Vagina (tissue), 2 donors: ENCODE data around the gene GJC2.

Experiments used
- CTCF ChIP-seq, 3 experiments: fragments of 450-650 bp in 2 of 3; fragments of 200-600 bp in 1 of 3; sonication (generic) in 1 of 3; IDR thresholded peaks; one replicate each; pipeline ENCODE4 v1.5.1; 2017 to 2019; ENCODE audit warnings: antibody characterized with exemption in 3 of 3, mild to moderate bottlenecking in 2 of 3, moderate library complexity in 2 of 3
- POLR2A ChIP-seq, 2 donors: fragments of 450-650 bp; IDR thresholded peaks; one replicate each; pipeline ENCODE4 v1.6.1; 2017; ENCODE audit warnings: antibody characterized with exemption in 2 of 2, mild to moderate bottlenecking in 2 of 2, moderate library complexity in 2 of 2
- POLR2AphosphoS5 ChIP-seq, 2 donors: sonication (generic); formaldehyde crosslinking; IDR thresholded peaks; one replicate each; pipeline ENCODE4 v1.9.0; 2017; ENCODE audit warnings: antibody characterized with exemption in 2 of 2, mild to moderate bottlenecking in 2 of 2, low read depth in 1 of 2; ENCODE audit not compliant: insufficient read depth in 1 of 2

GRCh38 chr1:228101994-228102790, 47.5 kb upstream of the GJC2 start:
- TF ChIP-seq POLR2A (IDR thresholded peaks at IDR 0.05): no peak
- no peak for TF ChIP-seq CTCF (IDR thresholded peaks at IDR 0.05)
- TF ChIP-seq POLR2AphosphoS5 (IDR thresholded peaks at IDR 0.05; ENCODE audit: insufficient read depth in 1 of 2, low read depth in 1 of 2): no peak
